ENCODE measurements around the gene MTX3.

DNA sequence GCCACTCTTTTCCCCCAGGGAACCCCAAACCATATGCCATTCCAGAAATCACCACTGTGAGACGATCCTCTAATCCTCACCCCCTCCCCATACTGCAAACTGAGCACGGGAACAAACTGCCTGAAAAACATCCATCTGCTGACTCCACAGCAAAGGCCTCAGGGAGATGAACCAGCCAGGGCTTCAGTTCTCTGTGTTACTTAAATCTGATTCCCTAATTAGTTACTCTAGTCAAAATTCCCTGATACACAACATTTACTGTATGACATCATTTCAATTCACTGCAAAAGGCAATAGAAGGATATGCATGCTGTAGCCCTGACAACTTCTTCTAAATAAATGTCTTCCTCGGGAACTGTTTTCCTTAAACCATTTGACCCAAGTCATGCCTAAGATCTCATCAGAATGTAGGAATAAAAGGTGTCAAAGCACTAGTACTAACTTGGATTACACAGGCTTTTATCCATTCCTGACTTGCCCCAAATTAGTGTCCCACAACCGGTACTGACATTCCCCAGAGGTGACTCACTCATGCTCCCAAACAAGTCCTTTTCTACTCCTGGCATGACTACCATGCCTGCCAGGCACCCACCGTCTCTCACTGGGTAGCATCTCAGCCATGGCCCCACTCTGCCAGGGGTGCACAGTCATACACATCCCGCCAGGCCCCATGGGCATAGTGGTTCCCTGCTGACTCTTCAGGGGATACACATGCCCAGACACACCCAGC is 35.0 kb downstream of the MTX3 start:
- TF ChIP-seq, protein P1, sequence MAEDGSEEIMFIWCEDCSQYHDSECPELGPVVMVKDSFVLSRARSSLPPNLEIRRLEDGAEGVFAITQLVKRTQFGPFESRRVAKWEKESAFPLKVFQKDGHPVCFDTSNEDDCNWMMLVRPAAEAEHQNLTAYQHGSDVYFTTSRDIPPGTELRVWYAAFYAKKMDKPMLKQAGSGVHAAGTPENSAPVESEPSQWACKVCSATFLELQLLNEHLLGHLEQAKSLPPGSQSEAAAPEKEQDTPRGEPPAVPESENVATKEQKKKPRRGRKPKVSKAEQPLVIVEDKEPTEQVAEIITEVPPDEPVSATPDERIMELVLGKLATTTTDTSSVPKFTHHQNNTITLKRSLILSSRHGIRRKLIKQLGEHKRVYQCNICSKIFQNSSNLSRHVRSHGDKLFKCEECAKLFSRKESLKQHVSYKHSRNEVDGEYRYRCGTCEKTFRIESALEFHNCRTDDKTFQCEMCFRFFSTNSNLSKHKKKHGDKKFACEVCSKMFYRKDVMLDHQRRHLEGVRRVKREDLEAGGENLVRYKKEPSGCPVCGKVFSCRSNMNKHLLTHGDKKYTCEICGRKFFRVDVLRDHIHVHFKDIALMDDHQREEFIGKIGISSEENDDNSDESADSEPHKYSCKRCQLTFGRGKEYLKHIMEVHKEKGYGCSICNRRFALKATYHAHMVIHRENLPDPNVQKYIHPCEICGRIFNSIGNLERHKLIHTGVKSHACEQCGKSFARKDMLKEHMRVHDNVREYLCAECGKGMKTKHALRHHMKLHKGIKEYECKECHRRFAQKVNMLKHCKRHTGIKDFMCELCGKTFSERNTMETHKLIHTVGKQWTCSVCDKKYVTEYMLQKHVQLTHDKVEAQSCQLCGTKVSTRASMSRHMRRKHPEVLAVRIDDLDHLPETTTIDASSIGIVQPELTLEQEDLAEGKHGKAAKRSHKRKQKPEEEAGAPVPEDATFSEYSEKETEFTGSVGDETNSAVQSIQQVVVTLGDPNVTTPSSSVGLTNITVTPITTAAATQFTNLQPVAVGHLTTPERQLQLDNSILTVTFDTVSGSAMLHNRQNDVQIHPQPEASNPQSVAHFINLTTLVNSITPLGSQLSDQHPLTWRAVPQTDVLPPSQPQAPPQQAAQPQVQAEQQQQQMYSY (CRISPR knock-in tag; IDR thresholded peaks at IDR 0.05) = no peak
- TF ChIP-seq TP53 (CRISPR knock-in tag; IDR thresholded peaks at IDR 0.05) (no peak), CTCF (IDR thresholded peaks at IDR 0.05) (no peak), OVOL2 (CRISPR knock-in tag; IDR thresholded peaks at IDR 0.05; ENCODE audit: borderline replicate concordance) (no peak), RELA (CRISPR knock-in tag; IDR thresholded peaks at IDR 0.05; ENCODE audit: borderline replicate concordance) (no peak), ATF2 (CRISPR knock-in tag; IDR thresholded peaks at IDR 0.05; ENCODE audit: borderline replicate concordance, low read depth) (no peak), ZNF317 (CRISPR knock-in tag; IDR thresholded peaks at IDR 0.05; ENCODE audit: borderline replicate concordance, low read depth) (no peak), ESRRA (CRISPR knock-in tag; IDR thresholded peaks at IDR 0.05; ENCODE audit: borderline replicate concordance) (no peak)
- TF ChIP-seq, protein P2, sequence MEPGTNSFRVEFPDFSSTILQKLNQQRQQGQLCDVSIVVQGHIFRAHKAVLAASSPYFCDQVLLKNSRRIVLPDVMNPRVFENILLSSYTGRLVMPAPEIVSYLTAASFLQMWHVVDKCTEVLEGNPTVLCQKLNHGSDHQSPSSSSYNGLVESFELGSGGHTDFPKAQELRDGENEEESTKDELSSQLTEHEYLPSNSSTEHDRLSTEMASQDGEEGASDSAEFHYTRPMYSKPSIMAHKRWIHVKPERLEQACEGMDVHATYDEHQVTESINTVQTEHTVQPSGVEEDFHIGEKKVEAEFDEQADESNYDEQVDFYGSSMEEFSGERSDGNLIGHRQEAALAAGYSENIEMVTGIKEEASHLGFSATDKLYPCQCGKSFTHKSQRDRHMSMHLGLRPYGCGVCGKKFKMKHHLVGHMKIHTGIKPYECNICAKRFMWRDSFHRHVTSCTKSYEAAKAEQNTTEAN (CRISPR knock-in tag; IDR thresholded peaks at IDR 0.05) = no peak
